GM23338 (cell line): ENCODE results near the gene EFCAB9. TPM values are rescaled to one million over a fixed set of nuclear protein-coding genes. Genes with fewer than 3 reads are reported as not detected.

ENCODE experiments used
- ATAC-seq: fragments of 200-7000 bp; cut with Tn5 transposase; 3 replicates; pipeline ENCODE4 v1.9.1; 2020
- DNase-seq: peaks from one replicate; pipeline ENCODE4 v3.0.0-alpha.2; 2015; ENCODE audit warnings: low spot score
- H2AFZ ChIP-seq: fragments of 200-600 bp; sonication (generic); 2 replicates; pipeline ENCODE4 v1.8.0; 2016; ENCODE audit warnings: antibody characterized with exemption, mild to moderate bottlenecking, moderate library complexity
- H3F3A ChIP-seq: fragments of 200-600 bp; sonication (generic); replicated peaks from 2 replicates; pipeline ENCODE4 v1.8.0; 2017; ENCODE audit warnings: antibody characterized with exemption, mixed run types, low read depth
- H3K27ac ChIP-seq: fragments of 200-600 bp; sonication (generic); 2 replicates; pipeline ENCODE4 v1.6.1; 2016; ENCODE audit warnings: low read depth
- H3K27me3 ChIP-seq: fragments of 200-600 bp; sonication (generic); 2 replicates; pipeline ENCODE4 v1.8.0; 2016; ENCODE audit warnings: mild to moderate bottlenecking, mixed run types, moderate library complexity; ENCODE audit not compliant: insufficient read depth
- H3K36me3 ChIP-seq: fragments of 200-600 bp; sonication (generic); 2 replicates; pipeline ENCODE4 v1.8.0; 2016; ENCODE audit warnings: mild to moderate bottlenecking; ENCODE audit not compliant: insufficient read depth
- H3K4me1 ChIP-seq: fragments of 200-600 bp; sonication (generic); 2 replicates; pipeline ENCODE4 v1.8.0; 2016; ENCODE audit warnings: mild to moderate bottlenecking, moderate library complexity; ENCODE audit not compliant: insufficient read depth
- H3K4me2 ChIP-seq: fragments of 200-600 bp; sonication (generic); 2 replicates; pipeline ENCODE4 v1.7.1; 2017; ENCODE audit warnings: mixed run types
- H3K4me3 ChIP-seq: fragments of 200-600 bp; sonication (generic); 2 replicates; pipeline ENCODE4 v1.6.1; 2016; ENCODE audit warnings: mixed run types
- H3K79me2 ChIP-seq: fragments of 200-600 bp; sonication (generic); replicated peaks from 2 replicates; pipeline ENCODE4 v1.8.0; 2017; ENCODE audit warnings: mild to moderate bottlenecking; ENCODE audit not compliant: insufficient read depth
- H3K9me2 ChIP-seq: fragments of 200-600 bp; sonication (generic); 2 replicates; pipeline ENCODE4 v1.8.0; 2017; ENCODE audit not compliant: insufficient read depth
- H4K20me1 ChIP-seq: fragments of 200-600 bp; sonication (generic); replicated peaks from 2 replicates; pipeline ENCODE4 v1.8.0; 2017; ENCODE audit warnings: mild to moderate bottlenecking; ENCODE audit not compliant: insufficient read depth
- H3K27ac Mint-ChIP-seq: 2 replicates; pipeline ENCODE4 v1.8.0; 2020; ENCODE audit warnings: inconsistent platforms, mild to moderate bottlenecking, moderate library complexity, mixed read lengths
- H3K27me3 Mint-ChIP-seq: 3 replicates; pipeline ENCODE4 v1.8.0; 2022; ENCODE audit warnings: low read depth, mild to moderate bottlenecking, moderate library complexity, mixed read lengths, inconsistent platforms; ENCODE audit not compliant: insufficient read depth, poor library complexity
- H3K36me3 Mint-ChIP-seq: 3 replicates; pipeline ENCODE4 v1.8.0; 2021; ENCODE audit warnings: low read depth, mild to moderate bottlenecking, inconsistent platforms, moderate library complexity, mixed read lengths
- H3K4me1 Mint-ChIP-seq: 3 replicates; pipeline ENCODE4 v1.8.0; 2020; ENCODE audit warnings: mild to moderate bottlenecking, inconsistent platforms, mixed read lengths
- H3K4me3 Mint-ChIP-seq: 3 replicates; pipeline ENCODE4 v1.8.0; 2021; ENCODE audit warnings: moderate library complexity, mild to moderate bottlenecking, inconsistent platforms, mixed read lengths
- H3K9me3 Mint-ChIP-seq: 3 replicates; pipeline ENCODE4 v1.8.0; 2020; ENCODE audit warnings: moderate library complexity, mild to moderate bottlenecking, inconsistent platforms, mixed read lengths
- CREB1 ChIP-seq: fragments of 250-450 bp; sonication (Bioruptor Pico); IDR thresholded peaks from 2 replicates; pipeline ENCODE4 v1.5.0; 2020; ENCODE audit warnings: low read depth, mild to moderate bottlenecking, moderate library complexity
- EZH2phosphoT487 ChIP-seq: fragments of 200-600 bp; sonication (generic); IDR thresholded peaks from one replicate; pipeline ENCODE4 v1.8.1; 2018; ENCODE audit warnings: antibody characterized with exemption; ENCODE audit not compliant: unreplicated experiment
- JUNB ChIP-seq: IDR thresholded peaks from one replicate; pipeline ENCODE4 v1.6.1; 2016; ENCODE audit warnings: antibody characterized with exemption; ENCODE audit not compliant: unreplicated experiment
- NANOG ChIP-seq: IDR thresholded peaks from 2 replicates; pipeline ENCODE4 v1.6.1; 2016; ENCODE audit warnings: antibody characterized with exemption, borderline replicate concordance
- STAT1 ChIP-seq: IDR thresholded peaks from one replicate; pipeline ENCODE4 v1.6.1; 2016; ENCODE audit warnings: antibody characterized with exemption; ENCODE audit not compliant: unreplicated experiment
- polyA plus RNA-seq: library from polyadenylated mRNA; unstranded; fragments of >200 nt; fragmentation: Nextera tagmentation; extraction: Ambion mirVana; gene quantifications from 2 replicates; pipeline ENCODE4 v1.2.1, GENCODE V29; 2016
- total RNA-seq: library from RNA; depleted of rRNA; stranded (reverse); fragments of >200 nt; shearing (Covaris generic); gene quantifications from 2 replicates; pipeline ENCODE4 v1.2.3, GENCODE V29; 2014
- TF ChIP-seq, protein P1 (sequence below): IDR thresholded peaks from one replicate; pipeline ENCODE4 v1.6.1; 2018; ENCODE audit warnings: antibody characterized with exemption; ENCODE audit not compliant: unreplicated experiment
- TF ChIP-seq, protein P2 (sequence below): fragments of 250-450 bp; sonication (Bioruptor Pico); IDR thresholded peaks from 2 replicates; pipeline ENCODE4 v1.5.0; 2020; ENCODE audit warnings: mild to moderate bottlenecking, moderate library complexity
- TF ChIP-seq, protein P3 (sequence below), 2 experiments: fragments of 200-600 bp in 1 of 2; sonication (generic) in 1 of 2; conservative IDR thresholded peaks; 2 replicates each; pipeline versions ENCODE4 v1.5.1 to v1.6.1; 2016 to 2017; ENCODE audit warnings: antibody characterized with exemption in 2 of 2, low read depth in 2 of 2, mild to moderate bottlenecking in 2 of 2, moderate library complexity in 1 of 2

Gene EFCAB9
- total and polyA plus RNA-seq, 2 experiments from 2014 or later: not detected

DNA sequence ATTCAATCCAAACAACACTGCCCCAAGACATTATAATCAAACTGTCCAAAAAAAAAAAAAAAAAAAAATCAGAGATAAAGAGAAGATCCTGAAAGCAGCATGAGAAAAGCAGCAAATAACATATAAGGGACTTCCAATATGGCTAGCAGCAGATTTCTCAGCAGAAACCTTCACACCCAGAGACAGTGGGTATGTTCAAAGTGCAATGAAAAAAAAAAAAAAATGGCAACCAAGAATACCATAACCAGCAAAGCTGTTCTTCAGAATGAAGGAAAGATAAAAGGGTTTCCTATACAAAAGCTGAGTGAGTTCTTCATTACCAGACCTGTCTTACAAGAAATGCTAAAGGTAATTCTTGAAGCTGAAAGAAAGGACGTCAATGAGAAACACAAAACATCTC, 57.4 kb downstream of the EFCAB9 start:
- peaks cover 6% of the 10 kb centered on the region for H3K27me3 Mint-ChIP-seq
- H3K9me3 Mint-ChIP-seq: peaks cover 15% of the 10 kb centered on the region; the same call in 2 of the 3 replicates
- no peaks in the 10 kb centered on the region for H3K36me3 ChIP-seq
- no peak overlapping the region for H2AFZ ChIP-seq
- no peaks in the 10 kb centered on the region for H3F3A ChIP-seq
- no peak for ATAC-seq
- no peak overlapping the region for H3K27ac ChIP-seq
- DNase-seq: no peak
- no peak overlapping the region for H3K4me3 Mint-ChIP-seq
- H3K79me2 ChIP-seq: peaks cover 96% of the 10 kb centered on the region
- no peak for TF ChIP-seq CREB1 (CRISPR knock-in tag)
- TF ChIP-seq STAT1: no peak
- no peak for TF ChIP-seq NANOG
- TF ChIP-seq, protein P1, sequence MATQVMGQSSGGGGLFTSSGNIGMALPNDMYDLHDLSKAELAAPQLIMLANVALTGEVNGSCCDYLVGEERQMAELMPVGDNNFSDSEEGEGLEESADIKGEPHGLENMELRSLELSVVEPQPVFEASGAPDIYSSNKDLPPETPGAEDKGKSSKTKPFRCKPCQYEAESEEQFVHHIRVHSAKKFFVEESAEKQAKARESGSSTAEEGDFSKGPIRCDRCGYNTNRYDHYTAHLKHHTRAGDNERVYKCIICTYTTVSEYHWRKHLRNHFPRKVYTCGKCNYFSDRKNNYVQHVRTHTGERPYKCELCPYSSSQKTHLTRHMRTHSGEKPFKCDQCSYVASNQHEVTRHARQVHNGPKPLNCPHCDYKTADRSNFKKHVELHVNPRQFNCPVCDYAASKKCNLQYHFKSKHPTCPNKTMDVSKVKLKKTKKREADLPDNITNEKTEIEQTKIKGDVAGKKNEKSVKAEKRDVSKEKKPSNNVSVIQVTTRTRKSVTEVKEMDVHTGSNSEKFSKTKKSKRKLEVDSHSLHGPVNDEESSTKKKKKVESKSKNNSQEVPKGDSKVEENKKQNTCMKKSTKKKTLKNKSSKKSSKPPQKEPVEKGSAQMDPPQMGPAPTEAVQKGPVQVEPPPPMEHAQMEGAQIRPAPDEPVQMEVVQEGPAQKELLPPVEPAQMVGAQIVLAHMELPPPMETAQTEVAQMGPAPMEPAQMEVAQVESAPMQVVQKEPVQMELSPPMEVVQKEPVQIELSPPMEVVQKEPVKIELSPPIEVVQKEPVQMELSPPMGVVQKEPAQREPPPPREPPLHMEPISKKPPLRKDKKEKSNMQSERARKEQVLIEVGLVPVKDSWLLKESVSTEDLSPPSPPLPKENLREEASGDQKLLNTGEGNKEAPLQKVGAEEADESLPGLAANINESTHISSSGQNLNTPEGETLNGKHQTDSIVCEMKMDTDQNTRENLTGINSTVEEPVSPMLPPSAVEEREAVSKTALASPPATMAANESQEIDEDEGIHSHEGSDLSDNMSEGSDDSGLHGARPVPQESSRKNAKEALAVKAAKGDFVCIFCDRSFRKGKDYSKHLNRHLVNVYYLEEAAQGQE: no peak
- no peak for TF ChIP-seq EZH2phosphoT487
- TF ChIP-seq, protein P2, sequence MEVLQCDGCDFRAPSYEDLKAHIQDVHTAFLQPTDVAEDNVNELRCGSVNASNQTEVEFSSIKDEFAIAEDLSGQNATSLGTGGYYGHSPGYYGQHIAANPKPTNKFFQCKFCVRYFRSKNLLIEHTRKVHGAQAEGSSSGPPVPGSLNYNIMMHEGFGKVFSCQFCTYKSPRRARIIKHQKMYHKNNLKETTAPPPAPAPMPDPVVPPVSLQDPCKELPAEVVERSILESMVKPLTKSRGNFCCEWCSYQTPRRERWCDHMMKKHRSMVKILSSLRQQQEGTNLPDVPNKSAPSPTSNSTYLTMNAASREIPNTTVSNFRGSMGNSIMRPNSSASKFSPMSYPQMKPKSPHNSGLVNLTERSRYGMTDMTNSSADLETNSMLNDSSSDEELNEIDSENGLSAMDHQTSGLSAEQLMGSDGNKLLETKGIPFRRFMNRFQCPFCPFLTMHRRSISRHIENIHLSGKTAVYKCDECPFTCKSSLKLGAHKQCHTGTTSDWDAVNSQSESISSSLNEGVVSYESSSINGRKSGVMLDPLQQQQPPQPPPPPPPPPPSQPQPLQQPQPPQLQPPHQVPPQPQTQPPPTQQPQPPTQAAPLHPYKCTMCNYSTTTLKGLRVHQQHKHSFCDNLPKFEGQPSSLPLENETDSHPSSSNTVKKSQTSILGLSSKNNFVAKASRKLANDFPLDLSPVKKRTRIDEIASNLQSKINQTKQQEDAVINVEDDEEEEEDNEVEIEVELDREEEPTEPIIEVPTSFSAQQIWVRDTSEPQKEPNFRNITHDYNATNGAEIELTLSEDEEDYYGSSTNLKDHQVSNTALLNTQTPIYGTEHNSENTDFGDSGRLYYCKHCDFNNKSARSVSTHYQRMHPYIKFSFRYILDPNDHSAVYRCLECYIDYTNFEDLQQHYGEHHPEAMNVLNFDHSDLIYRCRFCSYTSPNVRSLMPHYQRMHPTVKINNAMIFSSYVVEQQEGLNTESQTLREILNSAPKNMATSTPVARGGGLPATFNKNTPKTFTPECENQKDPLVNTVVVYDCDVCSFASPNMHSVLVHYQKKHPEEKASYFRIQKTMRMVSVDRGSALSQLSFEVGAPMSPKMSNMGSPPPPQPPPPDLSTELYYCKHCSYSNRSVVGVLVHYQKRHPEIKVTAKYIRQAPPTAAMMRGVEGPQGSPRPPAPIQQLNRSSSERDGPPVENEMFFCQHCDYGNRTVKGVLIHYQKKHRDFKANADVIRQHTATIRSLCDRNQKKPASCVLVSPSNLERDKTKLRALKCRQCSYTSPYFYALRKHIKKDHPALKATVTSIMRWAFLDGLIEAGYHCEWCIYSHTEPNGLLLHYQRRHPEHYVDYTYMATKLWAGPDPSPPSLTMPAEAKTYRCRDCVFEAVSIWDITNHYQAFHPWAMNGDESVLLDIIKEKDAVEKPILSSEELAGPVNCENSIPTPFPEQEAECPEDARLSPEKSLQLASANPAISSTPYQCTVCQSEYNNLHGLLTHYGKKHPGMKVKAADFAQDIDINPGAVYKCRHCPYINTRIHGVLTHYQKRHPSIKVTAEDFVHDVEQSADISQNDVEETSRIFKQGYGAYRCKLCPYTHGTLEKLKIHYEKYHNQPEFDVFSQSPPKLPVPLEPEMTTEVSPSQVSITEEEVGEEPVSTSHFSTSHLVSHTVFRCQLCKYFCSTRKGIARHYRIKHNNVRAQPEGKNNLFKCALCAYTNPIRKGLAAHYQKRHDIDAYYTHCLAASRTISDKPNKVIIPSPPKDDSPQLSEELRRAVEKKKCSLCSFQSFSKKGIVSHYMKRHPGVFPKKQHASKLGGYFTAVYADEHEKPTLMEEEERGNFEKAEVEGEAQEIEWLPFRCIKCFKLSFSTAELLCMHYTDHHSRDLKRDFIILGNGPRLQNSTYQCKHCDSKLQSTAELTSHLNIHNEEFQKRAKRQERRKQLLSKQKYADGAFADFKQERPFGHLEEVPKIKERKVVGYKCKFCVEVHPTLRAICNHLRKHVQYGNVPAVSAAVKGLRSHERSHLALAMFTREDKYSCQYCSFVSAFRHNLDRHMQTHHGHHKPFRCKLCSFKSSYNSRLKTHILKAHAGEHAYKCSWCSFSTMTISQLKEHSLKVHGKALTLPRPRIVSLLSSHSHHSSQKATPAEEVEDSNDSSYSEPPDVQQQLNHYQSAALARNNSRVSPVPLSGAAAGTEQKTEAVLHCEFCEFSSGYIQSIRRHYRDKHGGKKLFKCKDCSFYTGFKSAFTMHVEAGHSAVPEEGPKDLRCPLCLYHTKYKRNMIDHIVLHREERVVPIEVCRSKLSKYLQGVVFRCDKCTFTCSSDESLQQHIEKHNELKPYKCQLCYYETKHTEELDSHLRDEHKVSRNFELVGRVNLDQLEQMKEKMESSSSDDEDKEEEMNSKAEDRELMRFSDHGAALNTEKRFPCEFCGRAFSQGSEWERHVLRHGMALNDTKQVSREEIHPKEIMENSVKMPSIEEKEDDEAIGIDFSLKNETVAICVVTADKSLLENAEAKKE (CRISPR knock-in tag): no peak
- TF ChIP-seq, protein P3, sequence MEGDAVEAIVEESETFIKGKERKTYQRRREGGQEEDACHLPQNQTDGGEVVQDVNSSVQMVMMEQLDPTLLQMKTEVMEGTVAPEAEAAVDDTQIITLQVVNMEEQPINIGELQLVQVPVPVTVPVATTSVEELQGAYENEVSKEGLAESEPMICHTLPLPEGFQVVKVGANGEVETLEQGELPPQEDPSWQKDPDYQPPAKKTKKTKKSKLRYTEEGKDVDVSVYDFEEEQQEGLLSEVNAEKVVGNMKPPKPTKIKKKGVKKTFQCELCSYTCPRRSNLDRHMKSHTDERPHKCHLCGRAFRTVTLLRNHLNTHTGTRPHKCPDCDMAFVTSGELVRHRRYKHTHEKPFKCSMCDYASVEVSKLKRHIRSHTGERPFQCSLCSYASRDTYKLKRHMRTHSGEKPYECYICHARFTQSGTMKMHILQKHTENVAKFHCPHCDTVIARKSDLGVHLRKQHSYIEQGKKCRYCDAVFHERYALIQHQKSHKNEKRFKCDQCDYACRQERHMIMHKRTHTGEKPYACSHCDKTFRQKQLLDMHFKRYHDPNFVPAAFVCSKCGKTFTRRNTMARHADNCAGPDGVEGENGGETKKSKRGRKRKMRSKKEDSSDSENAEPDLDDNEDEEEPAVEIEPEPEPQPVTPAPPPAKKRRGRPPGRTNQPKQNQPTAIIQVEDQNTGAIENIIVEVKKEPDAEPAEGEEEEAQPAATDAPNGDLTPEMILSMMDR (conservative IDR thresholded peaks at IDR 0.05; ENCODE audit: low read depth in 2 of 2): no peak
- TF ChIP-seq JUNB: no peak
- no peaks in the 10 kb centered on the region for H3K4me1 ChIP-seq
- no peak overlapping the region for H3K4me2 ChIP-seq
- H3K4me1 Mint-ChIP-seq: peaks cover 2% of the 10 kb centered on the region; the same call in 2 of the 3 replicates
- H3K27me3 ChIP-seq: no peaks in the 10 kb centered on the region
- no peaks in the 10 kb centered on the region for H3K9me2 ChIP-seq
- H4K20me1 ChIP-seq: peaks cover 54% of the 10 kb centered on the region
- no peak overlapping the region for H3K4me3 ChIP-seq
- no peak overlapping the region for H3K27ac Mint-ChIP-seq
- H3K36me3 Mint-ChIP-seq: peaks cover 42% of the 10 kb centered on the region
